ENCODE data around the gene ERC1.

The ERC1 gene

GRCh38 chr12:1064317-1064716 is 73.3 kb downstream of the ERC1 start:
- no peaks in the 10 kb centered on the region for H3K79me2 ChIP-seq (ENCODE audit: insufficient read depth, low read length)

GRCh38 chr12:1065629-1066028 is 74.6 kb downstream of the ERC1 start:
- Histone ChIP-seq H3K9me3 (ENCODE audit: low read length) (peaks cover 7% of the 10 kb centered on the region), H4K20me1 (ENCODE audit: insufficient read depth, low read length) (no peaks in the 10 kb centered on the region), H3K4me2 (ENCODE audit: low read length) (no peak overlapping the region), H3K36me3 (ENCODE audit: insufficient read depth, low read length) (no peaks in the 10 kb centered on the region), H3K4me1 (ENCODE audit: insufficient read depth, low read length, severe bottlenecking) (no peaks in the 10 kb centered on the region), H3K27me3 (ENCODE audit: insufficient read depth, low read length) (no peaks in the 10 kb centered on the region), H3K9ac (ENCODE audit: low read length) (no peak overlapping the region), H3K79me2 (ENCODE audit: insufficient read depth, low read length) (no peaks in the 10 kb centered on the region), H3F3A (ENCODE audit: insufficient read depth, low read length) (no peaks in the 10 kb centered on the region), H3K4me3 (ENCODE audit: low read depth, low read length, poor library complexity, severe bottlenecking) (no peak overlapping the region), H3K27ac (ENCODE audit: low read depth, low read length, poor library complexity, severe bottlenecking) (no peak overlapping the region), H3K9me2 (ENCODE audit: low read depth, low read length) (no peaks in the 10 kb centered on the region), H2AFZ (ENCODE audit: low read length) (no peak overlapping the region)
- TF ChIP-seq CTCF (IDR thresholded peaks at IDR 0.05; ENCODE audit: low read length) (no peak), EZH2 (IDR thresholded peaks at IDR 0.05; ENCODE audit: borderline replicate concordance, low read length) (no peak)

More at GRCh38 chr12:1064317-1064716, 73.3 kb downstream of the ERC1 start:
- Histone ChIP-seq H2AFZ (ENCODE audit: low read length) (no peak overlapping the region), H3K9me3 (ENCODE audit: low read length) (peaks cover 8% of the 10 kb centered on the region), H3K27me3 (ENCODE audit: insufficient read depth, low read length) (no peaks in the 10 kb centered on the region), H4K20me1 (ENCODE audit: insufficient read depth, low read length) (no peaks in the 10 kb centered on the region), H3K4me1 (ENCODE audit: insufficient read depth, low read length, severe bottlenecking) (no peaks in the 10 kb centered on the region), H3K27ac (ENCODE audit: low read depth, low read length, poor library complexity, severe bottlenecking) (no peak overlapping the region), H3K36me3 (ENCODE audit: insufficient read depth, low read length) (no peaks in the 10 kb centered on the region), H3F3A (ENCODE audit: insufficient read depth, low read length) (no peaks in the 10 kb centered on the region), H3K4me2 (ENCODE audit: low read length) (no peak overlapping the region), H3K4me3 (ENCODE audit: low read depth, low read length, poor library complexity, severe bottlenecking) (no peak overlapping the region), H3K9me2 (ENCODE audit: low read depth, low read length) (no peaks in the 10 kb centered on the region), H3K9ac (ENCODE audit: low read length) (no peak overlapping the region)
- TF ChIP-seq CTCF (IDR thresholded peaks at IDR 0.05; ENCODE audit: low read length), result no peak
- no peak for TF ChIP-seq EZH2 (IDR thresholded peaks at IDR 0.05; ENCODE audit: borderline replicate concordance, low read length)

GRCh38 chr12:1069846-1070245 is 78.8 kb downstream of the ERC1 start:
- Histone ChIP-seq H3K9ac (ENCODE audit: low read length) (no peak overlapping the region), H3K9me2 (ENCODE audit: low read depth, low read length) (no peaks in the 10 kb centered on the region), H3K27me3 (ENCODE audit: insufficient read depth, low read length) (no peaks in the 10 kb centered on the region), H3K36me3 (ENCODE audit: insufficient read depth, low read length) (no peaks in the 10 kb centered on the region), H4K20me1 (ENCODE audit: insufficient read depth, low read length) (no peaks in the 10 kb centered on the region), H3K4me3 (ENCODE audit: low read depth, low read length, poor library complexity, severe bottlenecking) (no peak overlapping the region), H3K27ac (ENCODE audit: low read depth, low read length, poor library complexity, severe bottlenecking) (no peak overlapping the region), H3K4me1 (ENCODE audit: insufficient read depth, low read length, severe bottlenecking) (peaks cover 7% of the 10 kb centered on the region), H3K9me3 (ENCODE audit: low read length) (no peaks in the 10 kb centered on the region), H3K4me2 (ENCODE audit: low read length) (no peak overlapping the region), H3K79me2 (ENCODE audit: insufficient read depth, low read length) (no peaks in the 10 kb centered on the region), H3F3A (ENCODE audit: insufficient read depth, low read length) (no peaks in the 10 kb centered on the region), H2AFZ (ENCODE audit: low read length) (no peak overlapping the region)
- TF ChIP-seq CTCF (IDR thresholded peaks at IDR 0.05; ENCODE audit: low read length), result no peak
- no peak for TF ChIP-seq EZH2 (IDR thresholded peaks at IDR 0.05; ENCODE audit: borderline replicate concordance, low read length)

All from OCI-LY1 (cell line).